DND-41 (cell line): ENCODE measurements around the gene TMEM242.

Source experiments
- ATAC-seq: fragments of 200-7000 bp; cut with Tn5 transposase; 3 replicates; pipeline ENCODE4 v1.9.1; 2021; ENCODE audit warnings: low read depth; ENCODE audit not compliant: insufficient read depth
- DNase-seq: peaks from one replicate; pipeline ENCODE4 v3.0.0-alpha.2; 2020
- H2AFZ ChIP-seq: 2 replicates; pipeline ENCODE4 v1.6.0; 2012; ENCODE audit warnings: low read depth, low read length
- H3K27ac ChIP-seq: 2 replicates; pipeline ENCODE4 v1.5.1; 2012; ENCODE audit warnings: low read length, inconsistent platforms
- H3K27me3 ChIP-seq: fragments of 200-600 bp; sonication (generic); 2 replicates; pipeline ENCODE4 v1.6.0; 2012; ENCODE audit warnings: low read length, mild to moderate bottlenecking, inconsistent platforms; ENCODE audit not compliant: insufficient read depth, poor library complexity
- H3K36me3 ChIP-seq: 2 replicates; pipeline ENCODE4 v1.5.1; 2012; ENCODE audit warnings: low read length, inconsistent platforms; ENCODE audit not compliant: insufficient read depth
- H3K4me1 ChIP-seq: 2 replicates; pipeline ENCODE4 v1.5.1; 2012; ENCODE audit warnings: mild to moderate bottlenecking, low read length; ENCODE audit not compliant: insufficient read depth
- H3K4me2 ChIP-seq: 2 replicates; pipeline ENCODE4 v1.6.0; 2012; ENCODE audit warnings: mild to moderate bottlenecking, moderate library complexity, low read length, inconsistent platforms; ENCODE audit not compliant: insufficient read depth
- H3K4me3 ChIP-seq, 2 experiments: fragments of 200-600 bp in 1 of 2; shearing (Covaris generic) in 1 of 2; 2 replicates each; pipeline ENCODE4 v1.5.1; 2012 to 2016; ENCODE audit warnings: inconsistent platforms in 2 of 2, low read length in 2 of 2, mild to moderate bottlenecking in 2 of 2, low read depth in 1 of 2, moderate library complexity in 1 of 2
- H3K79me2 ChIP-seq: 2 replicates; pipeline ENCODE4 v1.6.0; 2012; ENCODE audit warnings: low read length, inconsistent platforms; ENCODE audit not compliant: insufficient read depth
- H3K9ac ChIP-seq: 2 replicates; pipeline ENCODE4 v1.6.0; 2012; ENCODE audit warnings: low read depth, mild to moderate bottlenecking, inconsistent platforms, low read length, moderate library complexity
- H3K9me3 ChIP-seq: 2 replicates; pipeline ENCODE4 v1.5.1; 2012; ENCODE audit warnings: low read length, moderate library complexity, mild to moderate bottlenecking, inconsistent platforms; ENCODE audit not compliant: insufficient read depth, severe bottlenecking
- H4K20me1 ChIP-seq: 2 replicates; pipeline ENCODE4 v1.6.0; 2012; ENCODE audit warnings: low read length; ENCODE audit not compliant: insufficient read depth
- EZH2 ChIP-seq: IDR thresholded peaks from 3 replicates; pipeline ENCODE4 v1.6.1; 2012; ENCODE audit warnings: borderline replicate concordance, low read depth, mild to moderate bottlenecking, moderate library complexity, low read length, inconsistent platforms; ENCODE audit not compliant: severe bottlenecking
- TF ChIP-seq, protein P1 (sequence below): IDR thresholded peaks from 2 replicates; pipeline ENCODE4 v1.5.1; 2012; ENCODE audit warnings: borderline replicate concordance, low read length, moderate library complexity, mild to moderate bottlenecking; ENCODE audit not compliant: poor library complexity, severe bottlenecking; ENCODE audit errors: extremely low read depth

TMEM242 gene

DNA sequence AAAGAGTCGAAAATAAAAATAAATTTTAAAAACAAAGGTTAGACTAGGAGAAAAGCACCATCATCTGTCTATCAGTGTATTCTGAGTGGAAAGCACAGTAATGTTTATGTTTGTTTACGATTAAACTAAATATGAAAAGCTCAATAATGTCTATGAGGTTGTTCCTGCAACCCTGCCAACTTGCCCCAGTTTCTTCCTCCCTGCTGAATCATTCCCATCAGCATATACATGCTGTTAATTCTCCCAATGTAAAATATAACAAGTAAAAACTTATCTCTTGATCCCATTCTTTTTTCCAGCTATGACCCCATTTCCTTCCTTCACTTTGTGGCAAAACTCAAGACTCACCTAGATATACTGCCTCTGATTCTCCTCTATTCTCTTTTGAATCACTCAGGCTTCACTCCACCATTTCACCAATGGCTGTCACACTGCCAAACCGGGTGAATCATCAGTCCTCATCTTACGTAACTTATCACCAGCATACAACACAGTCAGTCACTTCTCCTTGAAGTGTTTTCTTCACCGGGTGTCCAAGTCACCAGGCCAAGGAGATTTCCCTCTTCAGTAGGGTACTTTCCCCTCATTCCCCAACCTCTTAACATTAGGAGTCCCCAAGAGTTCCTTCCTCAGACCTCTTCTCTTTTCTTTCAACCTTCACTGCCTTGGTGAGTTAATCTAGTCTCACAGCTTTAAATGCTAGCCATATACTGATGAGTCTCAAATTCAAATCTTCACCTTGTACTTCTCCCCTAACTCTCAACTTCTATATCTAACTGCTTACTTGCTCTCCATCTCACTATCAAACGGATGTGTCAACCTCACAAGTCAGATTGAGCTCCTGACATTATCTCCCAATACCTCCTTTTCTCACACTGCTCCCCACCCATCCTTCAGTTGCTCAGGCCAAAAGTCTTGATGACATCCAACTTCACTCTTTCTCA, 6.2 kb downstream of the TMEM242 start:
- no peak for ATAC-seq
- H2AFZ ChIP-seq, result no peak overlapping the region
- H3K27me3 ChIP-seq, result no peaks in the 10 kb centered on the region
- H3K4me1 ChIP-seq, result peaks cover 10% of the 10 kb centered on the region
- peaks cover 58% of the 10 kb centered on the region for H3K36me3 ChIP-seq
- H3K4me3 ChIP-seq, result no peak overlapping the region
- peaks cover 9% of the 10 kb centered on the region; the same call in 1 of the 2 replicates for H3K79me2 ChIP-seq
- H3K27ac ChIP-seq, result no peak overlapping the region
- no peak for DNase-seq
- H3K9me3 ChIP-seq, result no peaks in the 10 kb centered on the region
- TF ChIP-seq EZH2, result no peak
- TF ChIP-seq, protein P1, sequence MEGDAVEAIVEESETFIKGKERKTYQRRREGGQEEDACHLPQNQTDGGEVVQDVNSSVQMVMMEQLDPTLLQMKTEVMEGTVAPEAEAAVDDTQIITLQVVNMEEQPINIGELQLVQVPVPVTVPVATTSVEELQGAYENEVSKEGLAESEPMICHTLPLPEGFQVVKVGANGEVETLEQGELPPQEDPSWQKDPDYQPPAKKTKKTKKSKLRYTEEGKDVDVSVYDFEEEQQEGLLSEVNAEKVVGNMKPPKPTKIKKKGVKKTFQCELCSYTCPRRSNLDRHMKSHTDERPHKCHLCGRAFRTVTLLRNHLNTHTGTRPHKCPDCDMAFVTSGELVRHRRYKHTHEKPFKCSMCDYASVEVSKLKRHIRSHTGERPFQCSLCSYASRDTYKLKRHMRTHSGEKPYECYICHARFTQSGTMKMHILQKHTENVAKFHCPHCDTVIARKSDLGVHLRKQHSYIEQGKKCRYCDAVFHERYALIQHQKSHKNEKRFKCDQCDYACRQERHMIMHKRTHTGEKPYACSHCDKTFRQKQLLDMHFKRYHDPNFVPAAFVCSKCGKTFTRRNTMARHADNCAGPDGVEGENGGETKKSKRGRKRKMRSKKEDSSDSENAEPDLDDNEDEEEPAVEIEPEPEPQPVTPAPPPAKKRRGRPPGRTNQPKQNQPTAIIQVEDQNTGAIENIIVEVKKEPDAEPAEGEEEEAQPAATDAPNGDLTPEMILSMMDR, result no peak
- H3K9ac ChIP-seq, result no peak overlapping the region
- no peak overlapping the region for H3K4me2 ChIP-seq
- H4K20me1 ChIP-seq, result no peaks in the 10 kb centered on the region; the same call in 1 of the 2 replicates

DNA sequence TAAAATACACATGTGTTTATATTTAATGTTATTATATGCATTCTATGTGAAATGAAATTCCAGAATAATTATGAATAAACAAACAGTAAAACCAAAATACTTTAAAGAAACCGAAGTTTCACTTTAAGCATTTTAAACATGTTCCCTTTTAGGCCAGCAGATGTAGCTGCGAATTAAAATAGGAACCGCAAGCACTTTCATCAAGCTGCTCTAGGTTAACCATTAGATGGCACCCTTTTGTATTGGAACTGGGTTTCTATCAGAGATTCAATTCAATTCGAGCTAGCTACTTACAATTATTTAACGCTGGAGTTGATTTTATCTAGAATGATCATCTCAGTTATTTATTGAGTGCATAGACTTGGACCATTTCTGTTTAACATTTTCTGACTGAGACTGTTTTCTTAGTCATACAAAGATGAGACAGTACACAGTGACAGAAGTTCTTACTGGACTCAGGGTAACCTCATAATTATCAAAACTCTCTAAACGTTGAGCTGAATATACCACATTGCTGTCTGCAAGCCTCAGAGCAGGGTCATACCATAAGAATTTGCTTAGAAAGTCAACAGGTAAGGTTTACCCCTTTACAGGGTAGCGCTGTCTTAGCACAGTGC, 8.5 kb downstream of the TMEM242 start:
- H3K79me2 ChIP-seq, result no peaks in the 10 kb centered on the region
- no peak overlapping the region for H3K4me2 ChIP-seq
- no peaks in the 10 kb centered on the region for H3K27me3 ChIP-seq
- H4K20me1 ChIP-seq, result peaks cover 3% of the 10 kb centered on the region; the same call in 1 of the 2 replicates
- H3K9me3 ChIP-seq, result no peaks in the 10 kb centered on the region
- DNase-seq (peak; percentile 21), ATAC-seq (peak; percentile 76)
- peaks cover 53% of the 10 kb centered on the region for H3K36me3 ChIP-seq
- no peak overlapping the region for H3K9ac ChIP-seq
- H3K4me1 ChIP-seq, result no peaks in the 10 kb centered on the region
- H3K27ac ChIP-seq, result no peak overlapping the region
- H2AFZ ChIP-seq, result no peak overlapping the region
- TF ChIP-seq EZH2, result no peak
- TF ChIP-seq, protein P1, result peak; percentile 81
- H3K4me3 ChIP-seq, result no peak overlapping the region

DNA sequence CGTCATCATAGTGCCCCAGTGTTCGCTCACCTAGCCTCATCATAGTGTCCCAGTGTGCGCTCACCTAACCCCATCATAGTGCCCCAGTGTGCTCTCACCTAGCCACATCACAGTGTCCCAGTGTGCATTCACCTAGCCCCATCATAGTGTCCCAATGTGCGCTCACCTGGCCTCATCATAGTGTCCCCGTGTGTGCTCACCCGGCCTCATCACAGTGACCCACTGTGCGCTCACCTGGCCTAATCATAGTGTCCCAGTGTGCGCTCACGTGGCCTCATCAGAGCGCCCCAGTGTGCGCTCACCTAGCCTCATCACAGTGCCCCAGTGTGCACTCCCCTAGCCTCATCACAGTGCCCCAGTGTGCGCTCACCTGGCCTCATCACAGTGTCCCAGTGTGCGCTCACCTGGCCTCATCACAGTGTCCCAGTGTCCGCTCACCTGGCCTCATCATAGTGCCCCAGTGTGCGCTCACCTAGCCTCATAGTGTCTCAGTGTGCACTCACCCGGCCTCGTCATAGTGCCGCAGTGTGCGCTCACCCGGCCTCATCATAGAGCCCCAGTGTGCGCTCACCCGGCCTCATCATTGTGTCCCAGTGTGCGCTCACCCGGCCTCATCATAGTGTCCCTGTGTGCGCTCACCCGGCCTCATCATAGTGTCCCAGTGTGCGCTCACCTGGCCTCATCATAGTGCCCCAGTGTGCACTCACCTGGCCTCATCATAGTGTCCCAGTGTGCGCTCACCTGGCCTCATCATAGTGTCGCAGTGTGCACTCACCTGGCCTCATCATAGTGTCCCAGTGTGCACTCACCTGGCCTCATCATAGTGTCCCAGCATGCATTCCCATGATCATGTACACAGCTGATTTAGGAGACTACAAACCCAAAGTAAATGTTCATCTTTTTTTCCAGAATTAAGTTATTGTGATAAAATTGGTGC, 9.5 kb downstream of the TMEM242 start:
- H4K20me1 ChIP-seq, result peaks cover 3% of the 10 kb centered on the region; the same call in 1 of the 2 replicates
- DNase-seq (no peak), ATAC-seq (0 out of 3 replicates have a peak, but pooled peaks have one; percentile 34)
- H3K27ac ChIP-seq, result no peak overlapping the region
- no peaks in the 10 kb centered on the region for H3K4me1 ChIP-seq
- no peak overlapping the region for H3K9ac ChIP-seq
- no peaks in the 10 kb centered on the region for H3K27me3 ChIP-seq
- no peak overlapping the region for H3K4me2 ChIP-seq
- TF ChIP-seq, protein P1, result no peak
- TF ChIP-seq EZH2, result no peak
- no peaks in the 10 kb centered on the region for H3K9me3 ChIP-seq
- peaks cover 48% of the 10 kb centered on the region for H3K36me3 ChIP-seq
- H3K79me2 ChIP-seq, result no peaks in the 10 kb centered on the region
- no peak overlapping the region for H3K4me3 ChIP-seq
- H2AFZ ChIP-seq, result no peak overlapping the region
